Stimulated activated naive CD8-positive, alpha-beta T cell treated with anti-CD3 and anti-CD28 coated beads, Interleukin-15, Interleukin-2, amounts not matched to agents 100 U/mL and 50 U/mL, for 24 hours (primary cell): Measurements from ENCODE around the gene EYA3.

Experiments used
- ATAC-seq: fragments of 150-1000 bp; cut with Tn5 transposase; one replicate; pipeline ENCODE4 v1.10.0; 2021
- DNase-seq: peaks from one replicate; pipeline ENCODE4 v3.0.0; 2021

Gene EYA3

DNA sequence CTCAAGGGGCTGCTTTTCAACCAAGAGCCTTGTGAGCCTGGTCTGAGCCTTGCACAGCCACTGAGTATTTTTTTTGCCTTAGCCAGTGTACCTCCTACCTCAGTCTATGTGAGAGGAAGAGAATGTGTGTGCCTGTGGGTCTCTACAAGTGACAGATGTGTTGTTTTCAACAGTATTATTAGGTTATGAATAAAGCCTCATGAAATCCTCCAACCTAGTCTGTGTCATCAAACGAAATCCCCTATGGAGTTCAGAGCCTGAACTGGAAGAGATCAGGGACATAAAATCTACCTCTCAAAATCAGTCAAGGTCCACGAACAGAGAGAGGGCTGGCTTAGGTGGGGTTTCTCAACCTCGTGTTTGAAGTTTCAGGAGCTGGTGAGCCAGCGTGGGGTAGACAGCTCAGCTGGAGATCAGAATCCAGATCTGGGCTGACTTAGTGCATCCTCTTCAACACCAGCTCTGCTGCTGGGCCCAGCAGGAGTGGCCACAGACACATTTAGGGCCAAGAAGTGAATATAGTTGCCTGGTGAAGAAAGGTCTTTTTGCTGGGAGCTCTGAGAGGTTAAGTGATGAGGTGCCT is 120.4 kb downstream of the EYA3 start:
- ATAC-seq (no peak), DNase-seq (no peak)

DNA sequence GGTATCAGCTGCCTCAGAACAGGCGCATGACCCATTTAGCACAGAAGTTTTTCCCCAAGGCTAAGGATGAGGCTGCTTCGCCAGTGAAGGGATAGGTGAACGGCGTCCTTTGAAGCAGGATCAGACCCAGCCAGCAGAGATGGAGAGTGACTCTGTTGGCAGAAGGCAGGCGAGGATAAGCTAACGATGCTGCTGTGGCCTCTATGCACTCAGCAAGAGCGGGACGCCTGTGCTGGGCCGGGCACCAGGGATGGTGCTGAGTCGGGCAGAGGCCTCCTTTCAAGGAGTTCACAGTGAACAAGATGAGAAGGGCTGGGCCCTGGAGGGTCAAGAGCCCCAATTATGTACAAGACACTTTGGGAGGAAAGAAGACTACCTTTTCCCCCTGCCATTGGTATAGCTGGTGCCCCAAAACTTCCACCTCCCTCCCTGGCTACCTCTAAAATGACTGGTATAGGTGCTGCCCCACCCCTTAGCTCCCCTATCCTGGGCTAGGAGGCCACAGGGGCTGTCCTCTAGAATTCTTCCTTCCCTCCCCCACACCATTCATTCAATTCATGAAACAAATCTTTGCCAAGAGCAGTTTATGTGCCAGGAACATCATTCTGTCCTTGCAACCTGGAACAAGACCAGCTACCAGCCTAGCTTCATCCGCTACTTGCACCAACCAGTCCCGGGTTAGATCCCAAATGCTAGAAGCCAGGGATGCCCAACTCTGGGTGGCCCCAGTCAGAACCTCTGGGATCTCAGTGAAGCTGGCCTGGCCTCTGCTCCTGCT is 121.1 kb downstream of the EYA3 start:
- ATAC-seq (no peak), DNase-seq (no peak)

DNA sequence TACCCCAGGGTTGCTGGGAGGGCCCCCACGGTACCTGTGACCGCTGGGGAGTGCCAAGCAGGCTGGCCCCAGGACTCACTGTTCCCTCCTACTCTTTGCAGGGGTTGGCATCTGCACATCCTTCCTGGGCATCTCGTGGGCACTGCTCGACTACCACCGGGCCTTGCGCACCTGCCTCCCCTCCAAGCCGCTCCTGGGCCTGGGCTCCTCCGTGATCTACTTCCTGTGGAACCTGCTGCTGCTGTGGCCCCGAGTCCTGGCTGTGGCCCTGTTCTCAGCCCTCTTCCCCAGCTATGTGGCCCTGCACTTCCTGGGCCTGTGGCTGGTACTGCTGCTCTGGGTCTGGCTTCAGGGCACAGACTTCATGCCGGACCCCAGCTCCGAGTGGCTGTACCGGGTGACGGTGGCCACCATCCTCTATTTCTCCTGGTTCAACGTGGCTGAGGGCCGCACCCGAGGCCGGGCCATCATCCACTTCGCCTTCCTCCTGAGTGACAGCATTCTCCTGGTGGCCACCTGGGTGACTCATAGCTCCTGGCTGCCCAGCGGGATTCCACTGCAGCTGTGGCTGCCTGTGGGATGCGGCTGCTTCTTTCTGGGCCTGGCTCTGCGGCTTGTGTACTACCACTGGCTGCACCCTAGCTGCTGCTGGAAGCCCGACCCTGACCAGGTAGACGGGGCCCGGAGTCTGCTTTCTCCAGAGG is 121.9 kb downstream of the EYA3 start:
- no peak for ATAC-seq
- no peak for DNase-seq

DNA sequence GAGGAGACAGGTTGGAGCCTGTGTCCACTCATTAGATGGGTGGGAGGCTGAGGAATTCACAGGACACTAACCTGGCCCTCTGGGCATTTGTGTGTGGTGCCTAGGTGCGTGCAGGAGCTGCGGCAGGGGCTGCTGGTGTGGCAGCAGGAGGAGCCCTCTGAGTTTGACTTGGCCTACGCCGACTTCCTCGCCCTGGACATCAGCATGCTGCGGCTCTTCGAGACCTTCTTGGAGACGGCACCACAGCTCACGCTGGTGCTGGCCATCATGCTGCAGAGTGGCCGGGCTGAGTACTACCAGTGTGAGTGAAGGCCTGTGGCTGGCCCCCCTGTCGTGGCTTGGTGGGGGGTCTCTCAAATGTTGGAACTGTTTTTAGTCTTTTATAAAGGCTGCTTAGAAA is 125.0 kb downstream of the EYA3 start:
- DNase-seq (no peak), ATAC-seq (no peak)

DNA sequence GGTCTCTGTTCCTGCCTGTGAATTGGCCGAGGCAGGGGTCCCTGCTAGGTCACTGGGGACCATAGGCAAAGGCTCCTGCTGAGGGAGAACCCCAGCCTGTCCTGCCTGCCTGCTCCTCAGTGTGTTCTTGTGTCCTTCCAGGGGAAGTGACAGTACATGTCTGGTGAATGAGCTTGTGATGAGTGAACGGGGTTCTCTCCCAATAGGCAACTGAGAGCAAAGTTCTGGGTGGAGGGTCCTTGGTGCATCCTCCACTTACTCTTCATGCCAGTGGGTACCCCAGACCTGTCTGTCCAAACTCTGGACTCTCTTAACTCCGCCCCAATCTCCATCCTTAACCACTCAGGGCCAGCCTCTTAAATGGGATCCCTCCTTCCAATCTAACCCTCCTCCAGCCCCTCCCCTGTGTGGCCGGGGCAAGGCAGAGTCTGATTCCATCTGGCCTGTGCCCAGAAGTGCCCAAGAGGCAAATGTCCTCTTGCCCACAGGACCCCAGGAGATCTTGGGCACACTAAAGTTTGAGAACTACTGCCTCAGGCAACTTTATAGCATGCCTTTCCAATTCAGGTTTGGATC is 126.7 kb downstream of the EYA3 start:
- ATAC-seq (no peak), DNase-seq (no peak)

DNA sequence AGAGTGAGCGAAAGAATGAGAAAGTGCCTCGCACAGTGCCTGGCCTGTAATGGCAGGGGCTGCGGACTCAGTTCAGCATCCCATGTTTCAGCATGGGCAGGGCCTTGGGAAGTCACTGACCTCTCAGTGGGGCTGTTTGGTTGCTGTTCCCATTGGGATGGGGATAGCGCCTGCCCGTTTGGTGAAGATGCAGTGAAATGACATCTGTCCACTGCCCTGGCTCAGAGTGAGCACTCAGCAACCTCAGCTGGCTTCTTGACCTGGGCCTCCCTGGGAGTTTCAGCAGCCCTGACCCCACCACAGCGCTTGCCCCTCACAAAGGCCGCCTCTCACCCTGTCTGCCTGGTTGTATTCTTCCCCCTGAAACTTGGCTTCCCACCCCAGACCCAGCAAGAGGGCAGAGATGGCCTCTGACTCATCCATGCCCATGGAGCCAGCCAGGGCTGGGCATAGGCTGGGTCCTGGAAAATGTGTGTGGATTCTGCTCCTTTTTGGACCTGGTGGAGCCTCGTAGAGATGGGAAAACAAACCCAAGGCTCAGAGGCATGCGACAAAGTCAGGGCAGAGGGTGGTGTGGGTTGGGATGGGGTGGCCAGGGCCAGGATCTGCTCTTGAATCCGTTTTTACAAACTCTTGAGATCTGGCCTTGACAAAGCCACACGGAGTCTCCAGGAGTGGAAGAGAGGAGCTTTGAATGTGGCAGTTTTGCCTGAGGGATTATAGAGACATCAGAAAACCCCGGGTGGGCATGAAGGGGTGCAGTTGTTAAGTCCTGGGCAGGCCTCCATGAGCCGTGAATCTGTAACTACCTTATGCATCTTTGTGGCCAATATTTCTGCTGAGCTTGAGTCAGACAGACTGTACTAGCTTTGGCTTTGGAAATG is 127.4 kb downstream of the EYA3 start:
- ATAC-seq = no peak

DNA sequence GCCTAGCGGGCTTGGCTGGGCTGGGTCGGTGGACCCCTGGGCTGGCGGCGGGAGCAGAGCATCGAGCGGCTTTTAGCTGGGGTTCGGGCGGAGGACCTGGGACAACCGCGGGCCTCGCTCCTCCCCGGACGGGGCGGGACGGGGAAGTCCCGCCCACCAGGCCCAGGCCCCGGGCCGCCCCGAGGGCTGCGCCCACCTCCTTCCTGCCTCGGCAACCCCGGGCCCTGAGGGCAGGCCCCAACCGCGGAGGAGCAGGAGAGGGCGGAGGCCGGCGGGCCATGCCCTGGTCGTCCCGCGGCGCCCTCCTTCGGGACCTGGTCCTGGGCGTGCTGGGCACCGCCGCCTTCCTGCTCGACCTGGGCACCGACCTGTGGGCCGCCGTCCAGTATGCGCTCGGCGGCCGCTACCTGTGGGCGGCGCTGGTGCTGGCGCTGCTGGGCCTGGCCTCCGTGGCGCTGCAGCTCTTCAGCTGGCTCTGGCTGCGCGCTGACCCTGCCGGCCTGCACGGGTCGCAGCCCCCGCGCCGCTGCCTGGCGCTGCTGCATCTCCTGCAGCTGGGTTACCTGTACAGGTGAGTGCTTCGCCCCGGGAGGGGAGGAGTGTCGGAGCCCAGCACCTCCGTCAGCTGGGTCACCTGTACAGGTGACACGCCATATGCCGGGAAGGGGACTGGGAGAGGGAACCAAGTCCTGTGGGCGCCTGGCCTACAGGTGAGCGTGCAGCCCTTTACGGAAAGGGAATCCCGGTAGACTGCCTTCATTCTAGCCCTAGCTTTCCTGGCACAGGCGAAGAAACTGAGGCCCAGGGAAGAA is 128.4 kb downstream of the EYA3 start, which contains the start of gene XKR8:
XKR8 (plus strand) TSS at position 182 of the 812 bp plus-strand sequence; CDS start at position 279, 97 bp downstream.
- ATAC-seq = peak; percentile 98
- peak; percentile 87 for DNase-seq

More for the DNA sequence above, 127.4 kb downstream of the EYA3 start:
- no peak for DNase-seq

DNA sequence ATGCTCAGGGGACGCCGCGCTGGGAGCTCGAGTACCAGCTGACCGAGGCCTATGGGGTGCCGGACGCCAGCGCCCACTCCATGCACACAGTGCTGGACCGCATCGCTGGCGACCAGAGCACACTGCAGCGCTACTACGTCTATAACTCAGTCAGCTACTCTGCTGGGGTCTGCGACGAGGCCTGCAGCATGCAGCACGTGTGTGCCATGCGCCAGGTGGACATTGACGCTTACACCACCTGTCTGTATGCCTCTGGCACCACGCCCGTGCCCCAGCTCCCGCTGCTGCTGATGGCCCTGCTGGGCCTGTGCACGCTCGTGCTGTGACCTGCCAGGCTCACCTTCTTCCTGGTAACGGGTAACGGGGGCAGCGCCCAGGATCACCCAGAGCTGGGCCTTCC is 129.9 kb downstream of the EYA3 start:
- ATAC-seq = no peak

DNA sequence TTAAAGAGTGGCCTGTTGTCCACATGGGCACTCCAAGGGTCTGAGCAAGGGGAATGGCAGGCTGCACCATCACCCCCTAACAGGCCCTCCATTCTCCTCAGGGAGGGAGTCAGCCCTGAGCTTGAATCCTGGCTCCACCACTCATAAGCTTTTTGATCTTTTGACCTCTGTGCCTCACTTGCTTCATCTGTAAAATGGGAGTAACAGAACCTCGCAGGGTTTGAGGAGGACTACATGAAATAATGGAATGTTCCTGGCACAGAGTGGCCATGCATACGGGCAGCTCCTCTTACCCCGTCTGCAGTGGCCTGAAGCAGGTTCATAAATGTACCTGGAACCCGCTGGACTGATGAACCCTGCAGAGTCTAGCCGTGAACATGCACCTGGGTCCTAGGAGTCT is 130.8 kb downstream of the EYA3 start:
- ATAC-seq (no peak), DNase-seq (no peak)

More for the DNA sequence above, 129.9 kb downstream of the EYA3 start:
- DNase-seq = no peak

DNA sequence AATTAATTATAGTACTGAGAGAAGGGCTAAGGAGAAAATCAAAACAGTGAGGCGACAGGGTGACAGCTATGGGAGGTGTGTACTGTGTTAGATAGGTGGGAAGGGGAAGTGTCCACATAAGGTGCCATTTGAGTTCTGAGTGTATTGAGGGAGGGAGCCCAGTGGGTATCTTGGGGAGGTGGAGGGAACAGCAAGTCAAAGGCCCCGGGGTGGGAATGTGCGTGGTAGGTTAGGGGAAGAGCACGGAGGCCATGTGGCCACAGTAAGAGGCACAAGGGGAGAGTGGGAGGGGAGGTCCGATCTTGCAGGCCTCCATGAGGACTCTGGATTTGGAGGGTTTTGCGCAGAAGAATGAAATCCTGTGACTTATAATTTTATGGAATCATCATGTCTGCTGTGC is 131.6 kb downstream of the EYA3 start:
- no peak for ATAC-seq

DNA sequence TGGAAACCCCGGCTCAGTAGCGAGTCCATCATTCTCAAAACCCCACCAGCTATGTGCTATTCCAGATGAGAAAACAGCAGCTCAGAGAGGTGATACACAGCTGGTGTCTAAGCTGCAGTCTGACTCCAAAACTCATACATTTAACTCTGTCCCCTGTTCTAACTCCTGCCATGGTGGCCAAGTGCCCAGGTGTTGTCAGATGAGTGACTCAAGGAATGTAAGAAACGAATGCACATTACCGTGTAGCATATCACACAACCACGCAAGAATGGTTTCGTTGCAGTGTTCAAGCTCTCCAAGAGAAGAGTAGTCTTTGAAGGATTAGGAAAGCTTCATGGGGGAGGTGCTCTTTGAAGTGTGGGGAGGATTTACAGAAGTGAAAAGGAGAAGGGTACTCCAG is 133.3 kb downstream of the EYA3 start:
- DNase-seq = no peak
- no peak for ATAC-seq

More for the DNA sequence above, 131.6 kb downstream of the EYA3 start:
- no peak for DNase-seq

DNA sequence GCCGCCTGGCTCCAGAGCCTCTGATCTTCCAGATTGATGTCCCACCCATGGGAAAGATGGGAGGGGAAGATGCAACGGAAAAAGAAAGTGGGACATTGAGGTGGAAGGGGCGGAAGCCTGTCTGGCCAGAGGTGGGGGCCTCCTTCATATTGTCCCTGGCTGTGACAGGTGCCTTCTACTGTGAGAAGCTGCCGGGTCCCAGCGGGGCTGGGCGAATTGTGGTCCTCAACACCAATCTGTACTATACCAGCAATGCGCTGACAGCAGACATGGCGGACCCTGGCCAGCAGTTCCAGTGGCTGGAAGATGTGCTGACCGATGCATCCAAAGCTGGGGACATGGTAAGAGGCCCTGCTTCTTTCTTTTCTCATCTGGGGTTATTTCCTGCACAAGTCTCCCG is 134.2 kb downstream of the EYA3 start:
- no peak for ATAC-seq
- DNase-seq = no peak

DNA sequence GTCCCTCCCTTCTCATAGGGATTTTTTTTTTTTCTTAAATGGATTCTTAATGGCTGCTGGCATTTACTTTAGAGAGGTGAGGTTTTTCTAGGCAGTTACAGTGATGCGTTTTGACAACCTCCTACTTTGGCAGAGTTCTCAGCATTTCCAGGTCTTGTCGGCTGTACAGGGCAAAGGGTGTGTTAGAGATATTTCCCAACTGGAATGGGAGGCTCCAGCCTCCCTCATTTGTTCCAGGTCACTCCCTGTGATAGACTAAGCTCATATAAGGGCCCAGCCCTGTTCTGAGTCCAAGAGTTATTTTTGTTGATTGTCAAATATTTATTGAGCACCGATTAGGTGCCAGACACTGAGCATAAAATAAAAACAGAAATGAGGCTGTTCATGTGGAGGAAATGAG is 136.3 kb downstream of the EYA3 start:
- ATAC-seq = no peak
- no peak for DNase-seq

DNA sequence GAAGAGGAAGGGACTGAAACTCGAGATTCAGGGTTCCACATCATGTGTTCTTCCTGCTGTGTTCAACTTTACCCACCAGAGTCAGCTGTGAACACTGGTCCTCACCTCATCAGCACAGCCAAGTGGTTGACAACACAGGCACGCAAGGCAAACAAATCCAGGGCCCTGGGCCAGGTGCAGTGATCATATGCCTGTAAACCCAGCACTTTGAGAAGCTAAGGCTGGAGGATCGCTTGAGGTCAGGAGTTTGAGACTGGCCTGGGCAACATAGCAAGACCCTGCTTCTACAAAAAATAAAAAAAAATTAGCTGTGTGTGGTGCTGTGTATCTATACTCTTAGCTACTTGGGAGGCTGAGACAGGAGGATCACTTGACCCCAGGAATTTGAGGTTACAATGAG is 137.0 kb downstream of the EYA3 start:
- DNase-seq (no peak), ATAC-seq (no peak)

DNA sequence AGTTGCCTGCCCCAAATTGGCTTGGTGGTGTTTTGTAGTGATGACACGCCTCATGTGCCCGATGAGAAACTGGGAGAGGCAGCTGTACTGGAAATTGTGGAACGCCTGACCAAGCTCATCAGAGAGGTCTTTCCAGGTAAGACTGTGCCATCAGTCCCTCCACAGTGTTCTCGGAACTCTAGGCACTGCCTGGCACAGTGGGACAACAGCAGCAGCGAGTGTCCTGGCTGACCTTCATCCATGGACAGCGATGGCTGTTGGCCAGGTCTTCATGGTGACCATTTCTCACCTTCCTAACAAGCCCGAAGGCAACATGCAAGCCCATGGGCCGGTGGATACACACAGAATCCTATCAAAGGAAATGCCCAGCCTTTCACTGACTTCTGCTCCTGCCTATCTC is 139.4 kb downstream of the EYA3 start:
- no peak for ATAC-seq
- DNase-seq = no peak

DNA sequence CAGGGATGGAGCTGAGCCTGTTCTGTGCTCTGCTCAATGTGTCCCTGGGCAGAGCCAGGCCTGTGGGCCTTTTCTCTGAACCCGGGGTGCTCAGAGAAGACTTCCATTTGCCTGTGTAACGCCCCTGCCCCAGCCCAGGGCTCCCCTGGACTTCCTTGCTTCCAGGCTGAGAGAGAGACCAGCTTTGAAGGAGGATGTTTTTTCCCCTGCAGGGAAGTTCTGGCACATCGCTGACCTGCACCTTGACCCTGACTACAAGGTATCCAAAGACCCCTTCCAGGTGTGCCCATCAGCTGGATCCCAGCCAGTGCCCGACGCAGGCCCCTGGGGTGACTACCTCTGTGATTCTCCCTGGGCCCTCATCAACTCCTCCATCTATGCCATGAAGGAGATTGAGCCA is 143.4 kb downstream of the EYA3 start:
- DNase-seq (no peak), ATAC-seq (no peak)

DNA sequence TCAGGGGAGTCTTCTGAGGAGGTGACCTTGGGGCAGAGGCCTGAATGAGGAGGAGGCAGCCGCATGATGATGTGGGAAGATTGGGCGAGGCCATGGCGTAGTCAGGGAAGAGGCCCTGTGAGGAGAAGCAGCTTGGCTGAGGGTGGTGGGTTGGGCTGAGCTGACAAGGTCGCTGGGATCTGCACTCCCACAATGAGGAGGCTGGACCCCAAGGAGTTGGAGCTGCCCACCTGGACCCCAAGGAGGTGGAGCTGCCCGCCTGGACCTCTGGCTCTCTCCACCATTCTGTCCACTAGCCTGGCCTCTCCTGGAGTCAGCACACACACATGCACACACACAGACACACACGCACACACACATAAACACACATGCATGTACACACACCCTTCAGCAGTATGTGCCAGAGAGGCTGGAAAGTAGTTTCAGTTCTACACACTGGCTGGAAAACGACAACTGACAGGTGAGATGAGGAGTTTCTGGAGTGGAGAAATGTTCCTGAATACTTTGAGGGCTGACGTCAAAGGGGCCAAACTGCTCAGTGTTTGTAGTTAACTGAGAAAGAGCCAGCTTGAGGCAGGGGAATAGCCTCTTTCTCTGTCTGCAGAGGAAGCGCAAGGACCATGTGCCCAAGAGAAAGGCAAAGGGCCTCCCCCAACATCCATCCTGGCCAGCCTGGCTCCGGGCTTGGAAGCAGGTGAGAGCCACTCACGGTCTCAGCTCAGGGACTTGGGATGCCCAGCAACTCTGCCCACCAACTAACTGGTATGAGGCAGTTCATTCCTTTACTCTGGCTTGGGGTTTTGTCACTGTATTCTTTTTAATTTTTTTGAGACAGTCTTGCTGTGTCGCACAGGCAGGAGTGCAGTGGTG is 146.5 kb downstream of the EYA3 start:
- ATAC-seq (peak; percentile 11), DNase-seq (no peak)

DNA sequence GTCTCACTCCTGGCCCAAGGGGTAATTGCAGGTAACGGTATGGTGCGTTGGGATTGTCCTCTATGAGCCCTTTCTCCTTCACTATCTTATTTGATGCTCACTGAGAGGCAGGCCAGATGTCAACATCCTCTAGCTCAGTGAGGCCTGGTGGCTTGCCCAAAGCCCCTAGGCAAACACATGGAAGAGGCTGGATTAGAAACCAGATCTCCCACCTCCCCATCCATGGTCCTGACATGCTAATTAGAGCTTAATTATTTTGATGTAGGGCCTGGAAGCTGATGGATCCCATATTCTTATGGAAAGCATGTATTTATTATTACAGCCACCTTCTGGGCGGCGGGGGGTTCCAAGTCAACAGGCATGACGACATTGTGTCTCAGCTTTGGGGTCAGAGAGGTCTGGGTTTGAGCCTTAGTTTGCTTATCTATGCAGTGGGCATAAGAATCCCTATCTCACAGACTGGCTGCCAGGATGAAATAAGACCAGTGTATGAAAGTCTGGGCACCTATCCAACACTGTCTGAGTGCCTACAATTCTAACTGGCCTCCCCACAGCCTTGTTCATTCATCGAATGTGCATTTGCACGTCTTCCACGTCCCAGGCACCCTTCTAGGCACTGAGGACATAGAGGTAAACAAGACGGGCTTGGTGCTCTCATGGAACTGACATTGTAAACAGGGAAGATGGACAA is 147.4 kb downstream of the EYA3 start:
- DNase-seq (no peak), ATAC-seq (no peak)

DNA sequence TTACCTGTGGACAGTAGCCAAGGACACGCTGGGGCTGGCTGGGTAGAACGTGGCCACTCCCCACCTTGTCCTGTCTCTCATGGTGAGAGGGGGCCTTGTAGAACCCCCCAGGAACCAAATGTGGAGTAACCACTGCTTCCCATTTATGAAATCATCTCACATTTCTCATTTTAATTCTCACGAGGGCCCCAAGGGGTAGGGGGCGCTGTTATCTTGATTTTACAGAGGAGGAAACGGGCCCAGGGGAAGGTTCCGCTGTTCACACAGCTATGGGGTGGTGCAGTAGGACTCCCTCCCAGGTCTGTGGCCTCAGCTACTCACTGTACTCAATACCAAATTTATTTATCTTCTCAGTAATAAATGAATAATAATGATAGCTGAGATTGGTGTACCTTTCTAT is 148.1 kb downstream of the EYA3 start:
- DNase-seq (peak; percentile 76), ATAC-seq (peak; percentile 68)
